Measurements from ENCODE around the gene TBC1D17.
A peak's percentile ranks its signal among the peaks of the same experiment; 100 is the strongest.

Gene TBC1D17

GRCh38 chr19:49877020-49877878 is at the start of gene TBC1D17, which contains the start of gene AKT1S1:
Gene TBC1D17, plus strand, starts transcription at chr19:49877702. Its CDS starts 22 bp downstream, at chr19:49877724.
Gene AKT1S1, minus strand, starts transcription at chr19:49877355. Its CDS starts 4,060 bp downstream, at chr19:49873295.
- peak; percentile 100 for DNase-seq

- no peak for DNase-seq
Measured at GRCh38 chr19:49829200-49829599, 48.3 kb upstream of the TBC1D17 start.

GRCh38 chr19:49829721-49830120 is 47.8 kb upstream of the TBC1D17 start:
- no peak for DNase-seq

- no peak for DNase-seq
Measured at GRCh38 chr19:49830766-49831165, 46.7 kb upstream of the TBC1D17 start.

- DNase-seq, result no peak
Measured at GRCh38 chr19:49831592-49831991, 45.9 kb upstream of the TBC1D17 start.

- no peak for DNase-seq
Measured at GRCh38 chr19:49832556-49832955, 44.9 kb upstream of the TBC1D17 start.

- no peak for DNase-seq
Measured at GRCh38 chr19:49833599-49833998, 43.9 kb upstream of the TBC1D17 start.

- no peak for DNase-seq
Measured at GRCh38 chr19:49835562-49835961, 41.9 kb upstream of the TBC1D17 start.

GRCh38 chr19:49836176-49837008 is 41.1 kb upstream of the TBC1D17 start:
- DNase-seq, result no peak

GRCh38 chr19:49837009-49837310 is 40.5 kb upstream of the TBC1D17 start:
- DNase-seq, result no peak

- no peak for DNase-seq
Measured at GRCh38 chr19:49837425-49837824, 40.1 kb upstream of the TBC1D17 start.

GRCh38 chr19:49838885-49839588 is 38.5 kb upstream of the TBC1D17 start:
- DNase-seq, result no peak

- no peak for DNase-seq
Measured at GRCh38 chr19:49839713-49840112, 37.8 kb upstream of the TBC1D17 start.

GRCh38 chr19:49840321-49840720 is 37.2 kb upstream of the TBC1D17 start:
- no peak for DNase-seq

GRCh38 chr19:49840736-49841249 is 36.7 kb upstream of the TBC1D17 start:
- no peak for DNase-seq

- DNase-seq, result no peak
Measured at GRCh38 chr19:49843265-49843664, 34.2 kb upstream of the TBC1D17 start.

- no peak for DNase-seq
Measured at GRCh38 chr19:49844138-49845095, 33.1 kb upstream of the TBC1D17 start.

GRCh38 chr19:49845414-49845813 is 32.1 kb upstream of the TBC1D17 start:
- DNase-seq, result no peak

- no peak for DNase-seq
Measured at GRCh38 chr19:49846408-49846807, 31.1 kb upstream of the TBC1D17 start.

GRCh38 chr19:49847731-49848696 is 29.5 kb upstream of the TBC1D17 start:
- peak; percentile 54 for DNase-seq

GRCh38 chr19:49848938-49849337 is 28.6 kb upstream of the TBC1D17 start:
- no peak for DNase-seq

Measured in CD4-positive, alpha-beta T cell treated with Interleukin-12 subunit alpha and Interleukin-12 subunit beta, for 1 hour (primary cell).